Neural cell (in vitro differentiated cells): ENCODE data around the gene PRRG3.

Source experiments
- CTCF ChIP-seq: fragments of 450-650 bp; IDR thresholded peaks from 2 replicates; pipeline ENCODE4 v1.5.1; 2014; ENCODE audit warnings: antibody characterized with exemption, mild to moderate bottlenecking, moderate library complexity; ENCODE audit not compliant: poor library complexity, severe bottlenecking
- EP300 ChIP-seq: fragments of 450-650 bp; conservative IDR thresholded peaks from 2 replicates; pipeline ENCODE4 v1.6.1; 2014; ENCODE audit warnings: antibody characterized with exemption, mild to moderate bottlenecking, moderate library complexity; ENCODE audit not compliant: poor library complexity, severe bottlenecking
- RAD21 ChIP-seq: fragments of 450-650 bp; conservative IDR thresholded peaks from 2 replicates; pipeline ENCODE4 v1.6.1; 2014; ENCODE audit warnings: antibody characterized with exemption, mild to moderate bottlenecking, moderate library complexity
- SMC3 ChIP-seq: fragments of 450-650 bp; conservative IDR thresholded peaks from 2 replicates; pipeline ENCODE4 v1.6.1; 2014; ENCODE audit warnings: antibody characterized with exemption, mild to moderate bottlenecking, moderate library complexity; ENCODE audit not compliant: poor library complexity
- TF ChIP-seq, protein P1 (sequence below): IDR thresholded peaks from 2 replicates; pipeline ENCODE4 v1.6.1; 2012; ENCODE audit warnings: borderline replicate concordance

GRCh38 chrX:151699746-151700145 is 4.5 kb downstream of the PRRG3 start:
- TF ChIP-seq CTCF (no peak), EP300 (no peak), SMC3 (no peak), RAD21 (no peak)
- TF ChIP-seq, protein P1, sequence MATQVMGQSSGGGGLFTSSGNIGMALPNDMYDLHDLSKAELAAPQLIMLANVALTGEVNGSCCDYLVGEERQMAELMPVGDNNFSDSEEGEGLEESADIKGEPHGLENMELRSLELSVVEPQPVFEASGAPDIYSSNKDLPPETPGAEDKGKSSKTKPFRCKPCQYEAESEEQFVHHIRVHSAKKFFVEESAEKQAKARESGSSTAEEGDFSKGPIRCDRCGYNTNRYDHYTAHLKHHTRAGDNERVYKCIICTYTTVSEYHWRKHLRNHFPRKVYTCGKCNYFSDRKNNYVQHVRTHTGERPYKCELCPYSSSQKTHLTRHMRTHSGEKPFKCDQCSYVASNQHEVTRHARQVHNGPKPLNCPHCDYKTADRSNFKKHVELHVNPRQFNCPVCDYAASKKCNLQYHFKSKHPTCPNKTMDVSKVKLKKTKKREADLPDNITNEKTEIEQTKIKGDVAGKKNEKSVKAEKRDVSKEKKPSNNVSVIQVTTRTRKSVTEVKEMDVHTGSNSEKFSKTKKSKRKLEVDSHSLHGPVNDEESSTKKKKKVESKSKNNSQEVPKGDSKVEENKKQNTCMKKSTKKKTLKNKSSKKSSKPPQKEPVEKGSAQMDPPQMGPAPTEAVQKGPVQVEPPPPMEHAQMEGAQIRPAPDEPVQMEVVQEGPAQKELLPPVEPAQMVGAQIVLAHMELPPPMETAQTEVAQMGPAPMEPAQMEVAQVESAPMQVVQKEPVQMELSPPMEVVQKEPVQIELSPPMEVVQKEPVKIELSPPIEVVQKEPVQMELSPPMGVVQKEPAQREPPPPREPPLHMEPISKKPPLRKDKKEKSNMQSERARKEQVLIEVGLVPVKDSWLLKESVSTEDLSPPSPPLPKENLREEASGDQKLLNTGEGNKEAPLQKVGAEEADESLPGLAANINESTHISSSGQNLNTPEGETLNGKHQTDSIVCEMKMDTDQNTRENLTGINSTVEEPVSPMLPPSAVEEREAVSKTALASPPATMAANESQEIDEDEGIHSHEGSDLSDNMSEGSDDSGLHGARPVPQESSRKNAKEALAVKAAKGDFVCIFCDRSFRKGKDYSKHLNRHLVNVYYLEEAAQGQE, result no peak
